Stimulated activated CD4-positive, alpha-beta T cell treated with anti-CD3 and anti-CD28 coated beads, TNF-alpha, amount 100 ng/mL, for 4 hours (primary cell): Measurements from ENCODE around the gene RHOG.
A peak's percentile ranks its signal among the peaks of the same experiment; 100 is the strongest.
"Not testable (repeated sequence)": the region's sequence is repeated elsewhere in the genome, so short reads cannot be mapped to it uniquely, and the experiment has no call there.

Experiments used
- DNase-seq, 3 experiments: peaks; one replicate each; pipeline ENCODE4 v3.0.0-alpha.2; 2020; ENCODE audit warnings: low read depth in 3 of 3

Gene RHOG

DNA sequence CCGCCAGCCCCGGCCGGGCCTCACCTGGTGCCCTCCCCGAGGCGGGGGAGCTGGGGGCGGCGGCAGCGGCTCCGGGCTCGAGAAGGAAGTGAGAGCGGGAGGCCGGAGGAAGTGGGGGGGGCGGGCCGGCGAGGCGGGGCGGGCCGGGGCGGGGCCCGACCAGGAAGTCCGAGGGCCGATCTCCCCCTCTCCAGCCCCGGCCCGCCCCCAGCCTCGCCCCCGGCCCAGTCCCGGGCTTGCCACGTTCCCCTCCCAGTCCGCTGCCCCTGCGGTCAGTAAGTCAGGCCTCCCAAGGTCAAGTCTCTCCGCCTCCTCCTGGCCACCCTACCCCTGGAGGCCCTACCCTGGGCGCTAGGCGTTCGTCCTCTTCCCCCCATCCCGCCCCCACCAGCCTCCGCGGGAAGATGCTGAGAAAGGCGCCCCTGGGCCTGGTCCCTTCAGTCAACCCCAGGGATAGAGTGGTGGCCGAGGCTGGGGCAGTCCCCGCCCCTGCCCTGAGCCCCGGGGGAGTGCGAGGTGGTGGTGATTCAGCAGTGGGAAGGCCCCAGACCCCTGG lies at the start of gene RHOG:
TSS of gene RHOG (minus strand) at position 90 of the 556 bp plus-strand sequence. CDS start 12,821 bp downstream, outside the sequence.
- peak in 1 of 3 experiments; percentile 64 for DNase-seq

DNA sequence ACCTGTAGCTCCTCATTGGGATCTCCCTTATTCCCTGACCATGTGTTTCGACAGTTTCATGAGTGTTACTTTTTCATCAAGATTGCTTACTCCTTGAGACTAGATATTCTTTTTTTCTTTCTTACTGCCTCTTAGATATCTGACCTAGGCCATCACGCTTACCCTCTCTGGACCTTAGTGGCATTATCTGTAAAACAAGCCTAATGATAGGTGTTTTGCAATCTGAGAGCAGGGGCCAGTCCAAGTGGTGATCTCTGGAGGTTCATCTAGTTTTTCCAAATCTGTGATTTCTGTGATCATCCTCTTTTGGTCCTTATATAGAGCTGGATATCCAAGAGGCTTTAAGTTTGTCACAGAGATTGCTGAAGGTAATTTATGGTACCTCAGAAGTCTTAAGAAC lies 49.3 kb upstream of the RHOG start:
- DNase-seq: no peak

DNA sequence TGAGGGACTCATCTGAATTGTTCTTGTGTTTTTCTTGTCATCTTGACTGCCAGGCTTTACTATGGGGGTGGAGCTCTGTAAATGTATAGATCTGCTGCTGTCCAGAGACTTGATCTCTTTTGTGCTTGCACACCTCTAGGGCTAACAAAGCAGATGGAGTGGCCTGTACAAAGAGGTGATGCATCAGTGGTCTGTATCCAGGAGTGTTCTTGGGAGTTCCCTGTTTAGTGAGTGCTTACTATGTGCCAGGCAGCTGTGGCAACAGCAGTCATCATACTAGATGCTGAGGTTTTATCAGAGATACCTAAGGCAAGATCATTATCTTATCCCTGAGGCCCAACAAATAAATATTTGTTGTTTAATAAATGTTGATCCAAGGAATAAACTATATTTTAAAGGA lies 48.1 kb upstream of the RHOG start:
- no peak for DNase-seq

DNA sequence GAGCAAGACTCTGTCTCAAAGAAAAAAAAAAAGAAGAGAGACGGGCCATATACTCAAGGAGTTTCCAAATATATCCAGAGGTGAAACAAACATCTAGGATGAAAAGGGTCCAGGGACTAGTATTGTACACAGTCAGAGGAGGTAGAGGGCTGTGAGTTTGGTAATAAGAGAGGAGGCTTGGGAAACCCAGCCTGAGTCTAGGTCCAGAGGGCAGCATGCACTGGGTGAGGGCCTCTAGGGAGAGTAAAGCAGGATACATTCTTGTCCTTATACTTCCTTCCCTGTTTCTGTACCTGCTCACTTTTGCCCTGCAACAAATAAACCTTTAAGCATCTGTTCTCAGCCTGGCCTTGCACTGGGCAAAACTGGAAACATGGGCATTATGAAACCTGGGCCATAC lies 46.2 kb upstream of the RHOG start:
- DNase-seq: no peak

DNA sequence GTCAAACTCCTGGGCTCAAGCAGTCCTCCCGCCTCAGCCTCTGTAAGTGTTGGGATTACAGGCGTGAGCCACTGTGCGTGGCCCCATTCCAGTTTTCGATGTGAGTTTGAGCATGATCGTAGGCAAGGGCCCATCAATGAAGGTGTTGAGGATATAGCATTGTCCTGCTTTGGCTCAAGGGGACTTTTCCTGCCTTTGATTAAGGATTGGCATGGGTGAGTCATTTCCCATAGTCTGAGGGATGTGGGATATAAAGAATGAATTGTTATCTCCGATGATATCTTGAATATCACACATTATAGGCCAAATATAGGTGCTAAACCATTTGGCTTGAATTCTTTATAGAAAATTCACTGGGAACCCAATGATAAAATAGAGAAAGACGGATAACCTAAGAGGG lies 45.1 kb upstream of the RHOG start:
- no peak for DNase-seq

DNA sequence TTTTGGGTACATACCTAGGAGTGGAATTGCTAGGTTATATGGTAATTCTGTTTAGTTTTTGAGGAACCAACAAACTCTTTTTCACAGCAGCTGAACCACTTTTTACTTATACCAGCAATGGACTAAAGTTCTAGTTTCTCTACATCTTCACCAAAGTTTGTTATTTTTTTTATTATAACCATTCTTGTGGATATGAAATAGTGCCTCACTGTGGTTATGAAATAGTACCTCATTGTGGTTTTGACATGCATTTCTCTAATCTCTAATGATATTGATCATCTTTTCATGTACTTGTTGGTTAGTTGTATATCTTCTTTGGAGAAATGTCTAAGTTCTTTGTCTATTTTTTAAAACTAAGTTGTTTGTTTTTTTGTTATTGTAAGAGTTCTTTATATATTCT lies 41.9 kb upstream of the RHOG start:
- no peak for DNase-seq

DNA sequence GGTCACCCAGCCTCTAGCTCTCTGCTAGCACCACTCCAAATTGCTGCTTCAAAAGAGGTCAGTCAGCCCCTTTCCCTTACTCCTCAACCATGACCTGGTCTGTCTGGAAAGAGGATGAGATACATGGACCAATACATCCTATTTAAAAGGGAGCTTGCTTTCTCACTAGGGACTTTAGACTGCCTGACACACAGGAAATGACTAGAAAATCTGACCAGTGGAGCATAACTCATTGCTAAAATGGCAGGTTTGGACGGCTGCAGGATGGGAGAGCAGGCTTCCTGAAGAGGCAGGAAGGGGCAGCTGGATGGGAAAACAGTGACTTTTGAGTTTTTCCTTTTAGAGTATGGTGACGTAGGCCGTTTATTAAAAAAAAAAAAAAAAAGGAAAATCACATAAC lies 40.0 kb upstream of the RHOG start:
- DNase-seq: no peak

DNA sequence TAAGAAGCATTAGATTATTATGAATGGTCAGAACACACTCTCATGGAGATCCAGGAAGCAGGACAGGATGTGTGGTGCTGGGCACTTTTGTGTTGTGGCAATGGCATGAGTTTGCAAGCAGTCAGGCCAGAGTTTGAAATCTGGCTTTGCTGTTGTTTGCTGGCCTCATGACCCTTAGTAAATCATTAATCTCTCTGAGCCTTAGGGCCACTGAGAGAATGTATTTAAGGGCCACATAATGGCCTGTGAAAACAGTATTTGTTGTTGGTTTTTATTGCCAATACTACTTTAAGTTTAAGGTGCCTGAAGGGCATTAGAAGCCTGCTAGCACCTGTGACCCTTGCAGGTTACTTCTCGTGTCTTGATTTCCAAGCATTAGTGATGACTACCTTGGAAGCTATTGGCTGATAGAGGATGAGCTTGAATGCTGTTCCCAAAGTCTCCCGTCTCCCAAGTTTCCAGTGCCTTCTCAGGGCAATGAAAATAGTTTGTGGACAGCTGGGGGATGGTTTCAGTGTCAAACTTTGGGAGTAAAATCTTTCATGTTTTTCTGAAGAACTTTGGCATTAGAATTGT lies 39.3 kb upstream of the RHOG start:
- DNase-seq: no peak

DNA sequence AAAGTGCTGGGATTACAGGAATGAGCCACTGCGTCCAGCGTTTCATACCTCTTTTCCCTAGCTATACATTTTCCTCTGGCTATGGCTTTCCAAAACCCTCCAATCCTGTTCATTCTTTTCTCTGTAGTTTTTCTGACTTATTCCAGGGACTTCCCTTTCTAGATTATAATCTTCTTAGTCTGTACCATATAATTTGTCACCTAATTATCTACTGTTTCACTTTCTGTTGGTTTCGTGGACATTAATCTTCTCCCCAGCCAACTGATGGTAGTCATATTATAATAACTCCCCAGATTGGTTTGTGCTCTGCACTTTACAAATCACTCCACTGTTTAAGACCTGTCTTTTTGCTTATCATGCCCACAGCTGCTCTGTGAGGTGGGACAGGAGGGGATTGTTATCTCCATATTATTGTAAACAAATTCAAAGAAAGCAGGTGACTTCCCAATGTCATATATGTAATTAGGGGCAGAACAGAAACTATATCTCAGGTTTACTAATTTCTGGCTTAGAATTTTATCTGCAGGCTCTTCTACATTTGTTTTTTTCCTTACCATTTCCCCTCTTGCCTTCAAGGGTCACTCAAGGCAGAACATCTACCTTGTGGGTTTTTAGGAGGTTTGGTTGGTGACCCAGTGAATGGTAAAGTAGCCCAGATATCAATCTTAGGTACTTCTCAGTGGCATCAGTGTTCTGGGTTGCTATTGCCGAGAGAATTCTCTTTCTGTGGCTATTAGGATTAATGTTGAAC lies 38.6 kb upstream of the RHOG start:
- no peak for DNase-seq

DNA sequence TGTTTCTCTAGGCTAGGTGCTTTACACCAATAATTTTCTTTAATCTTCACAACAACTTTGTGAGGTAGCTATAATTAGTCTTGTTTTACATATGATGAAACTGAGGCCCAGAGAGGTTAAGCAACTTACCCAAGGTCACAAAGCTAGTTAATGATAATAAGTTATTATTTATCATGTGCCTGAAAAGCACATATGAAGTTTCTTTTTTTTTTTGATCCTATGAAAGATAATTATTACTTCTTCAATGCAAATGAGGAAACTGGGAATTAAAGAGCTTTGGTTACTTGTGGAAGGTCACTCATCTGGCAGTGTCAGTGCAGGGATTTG lies 37.5 kb upstream of the RHOG start:
- no peak for DNase-seq

DNA sequence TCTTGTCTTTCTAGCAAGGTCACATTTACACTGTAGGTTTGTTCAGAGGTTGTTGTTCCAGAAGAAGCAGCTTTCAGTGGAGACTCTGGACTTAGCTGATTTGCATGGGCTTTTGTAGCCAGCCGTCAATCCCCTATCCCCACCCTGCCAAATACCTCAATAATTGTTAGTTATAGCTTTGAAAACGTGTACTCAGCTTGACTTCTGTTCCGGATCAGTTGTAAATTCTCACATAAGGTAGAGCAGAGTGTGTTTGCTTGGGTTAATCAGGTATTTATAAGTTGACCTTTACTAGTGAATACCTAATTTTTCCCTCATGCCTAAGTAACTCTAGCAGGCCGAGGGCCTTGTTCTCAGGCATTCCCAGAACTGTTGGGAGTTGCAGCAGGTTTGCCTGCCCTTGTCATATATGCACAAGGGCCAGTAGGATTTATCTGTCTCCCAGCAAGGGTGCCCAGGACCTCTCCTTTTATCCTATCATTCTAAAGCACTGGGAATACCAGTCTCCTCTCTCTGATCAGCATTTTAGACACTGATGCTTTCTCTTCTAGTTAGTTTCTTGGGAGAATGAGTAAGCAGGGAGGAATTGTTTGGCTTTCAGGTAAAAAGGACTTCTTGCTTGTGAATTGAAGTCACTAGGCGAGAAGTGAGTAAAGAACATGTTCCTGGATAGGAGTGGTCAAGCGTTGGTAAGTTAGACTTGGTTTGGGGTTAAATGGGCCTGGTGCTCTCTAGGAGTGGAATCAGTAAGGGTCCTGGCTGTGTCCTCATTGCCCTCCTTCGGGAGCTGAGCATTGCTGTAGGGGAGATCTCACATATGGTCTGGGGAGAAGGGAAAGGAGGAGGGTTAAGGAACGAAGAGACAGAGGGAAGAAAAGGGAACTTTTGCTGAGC lies 36.9 kb upstream of the RHOG start:
- no peak for DNase-seq

DNA sequence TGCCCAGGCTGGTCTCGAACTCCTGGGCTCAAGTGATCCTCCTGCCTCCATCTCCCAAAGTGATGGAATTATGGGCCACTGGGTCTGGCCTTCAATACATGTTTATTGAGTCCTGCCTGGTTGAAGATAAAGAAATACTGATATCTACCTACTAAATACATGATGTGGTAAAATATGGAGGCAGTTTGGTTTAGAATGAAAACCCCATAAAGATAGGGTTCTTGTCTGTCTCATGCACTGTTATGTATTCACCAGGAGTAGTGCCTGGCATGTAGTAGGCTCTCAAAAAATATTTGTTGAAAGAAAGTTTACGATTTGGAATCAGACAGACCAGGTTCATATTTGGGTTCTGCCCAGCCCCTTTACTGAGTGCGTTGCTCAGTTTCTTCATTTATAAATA lies 35.9 kb upstream of the RHOG start:
- DNase-seq: no peak

DNA sequence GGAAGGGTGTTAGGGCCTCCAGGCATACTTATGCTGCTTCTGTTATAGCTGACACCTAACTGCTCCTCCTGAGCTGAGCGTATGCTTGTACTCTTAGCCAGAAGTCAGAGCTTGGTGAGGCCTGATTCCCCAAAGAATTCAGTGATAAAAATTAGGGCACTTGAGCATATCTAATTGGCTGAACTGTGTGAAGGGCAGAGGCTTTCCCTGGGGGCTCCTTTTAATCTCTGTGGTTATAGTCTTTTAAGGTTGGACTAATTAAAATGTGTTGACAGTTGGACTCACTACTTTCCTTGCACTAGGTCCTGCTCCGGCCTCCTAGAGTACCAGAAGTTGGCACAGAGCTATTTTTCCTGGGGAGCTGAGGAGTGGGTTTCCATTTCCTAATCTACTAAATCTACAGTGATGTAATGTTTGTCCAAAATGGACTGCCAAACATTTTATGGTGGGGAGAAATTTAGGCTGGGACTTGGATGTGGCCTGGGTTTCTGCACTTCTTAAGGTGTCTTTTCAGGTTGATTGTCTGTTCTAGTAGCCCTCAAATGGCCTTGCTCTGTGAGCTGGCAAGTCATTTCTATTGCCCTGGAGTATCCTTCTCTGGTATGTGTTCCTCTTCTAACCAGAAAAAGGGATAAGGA lies 33.1 kb upstream of the RHOG start:
- DNase-seq: no peak

DNA sequence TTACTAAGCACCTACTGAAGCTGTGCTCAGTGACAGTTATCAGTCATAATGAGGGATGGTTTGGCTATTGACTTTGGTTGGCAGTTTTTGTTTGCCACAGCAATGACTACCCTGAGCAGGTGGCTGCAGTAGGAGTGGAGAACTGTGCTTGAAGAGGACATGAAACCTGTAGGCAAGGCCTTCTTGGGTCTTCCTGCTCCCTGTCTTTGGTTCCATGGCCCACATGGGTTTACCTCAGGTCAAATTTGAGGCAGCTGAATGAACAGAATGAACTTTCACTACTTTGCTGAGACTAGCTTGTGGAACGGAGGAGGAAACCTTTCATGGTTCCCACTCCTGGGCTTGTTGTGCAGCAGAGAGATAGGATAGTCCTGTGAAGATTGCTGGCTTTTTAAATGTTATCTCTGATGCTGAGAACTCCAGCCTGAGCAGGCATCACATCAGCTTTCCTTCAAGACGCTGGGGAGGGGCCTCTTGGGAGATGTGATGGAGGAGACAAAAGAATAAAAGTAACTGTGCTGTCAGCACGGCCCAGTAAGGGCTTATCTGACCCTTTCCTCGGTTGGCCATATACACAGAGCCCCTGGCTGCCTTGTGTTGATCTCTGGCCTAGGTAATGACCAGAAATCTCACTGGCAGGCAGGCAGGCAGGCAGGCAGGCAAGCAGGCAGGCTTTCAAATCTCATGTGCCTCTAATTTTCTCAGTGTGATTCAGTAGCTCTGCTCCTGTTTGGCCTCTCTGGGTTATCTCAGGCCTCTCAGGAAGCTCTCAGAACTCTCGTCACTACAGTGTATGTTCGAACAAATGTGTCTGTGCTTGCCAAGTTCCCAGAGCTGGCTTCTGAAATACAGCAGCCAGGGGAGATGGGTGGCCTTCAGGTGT lies 26.7 kb upstream of the RHOG start:
- no peak for DNase-seq

DNA sequence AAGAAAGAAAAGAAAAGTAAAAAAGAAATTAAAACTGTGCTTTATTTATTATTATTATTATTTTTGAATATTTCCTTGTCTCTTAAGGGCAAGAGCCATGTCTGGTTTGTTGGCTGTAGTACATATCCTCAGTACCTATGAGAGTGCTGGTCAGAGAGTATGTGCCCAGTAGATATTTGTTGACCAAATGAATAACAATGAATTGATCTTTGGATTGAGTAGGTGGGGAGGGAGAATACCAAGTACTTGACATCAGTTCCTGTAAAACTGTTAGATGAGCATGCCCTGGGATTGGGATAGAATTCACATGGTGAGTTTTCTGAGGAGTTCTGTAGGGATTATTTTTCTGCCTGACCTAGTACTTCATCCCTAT lies 26.1 kb upstream of the RHOG start:
- no peak for DNase-seq

DNA sequence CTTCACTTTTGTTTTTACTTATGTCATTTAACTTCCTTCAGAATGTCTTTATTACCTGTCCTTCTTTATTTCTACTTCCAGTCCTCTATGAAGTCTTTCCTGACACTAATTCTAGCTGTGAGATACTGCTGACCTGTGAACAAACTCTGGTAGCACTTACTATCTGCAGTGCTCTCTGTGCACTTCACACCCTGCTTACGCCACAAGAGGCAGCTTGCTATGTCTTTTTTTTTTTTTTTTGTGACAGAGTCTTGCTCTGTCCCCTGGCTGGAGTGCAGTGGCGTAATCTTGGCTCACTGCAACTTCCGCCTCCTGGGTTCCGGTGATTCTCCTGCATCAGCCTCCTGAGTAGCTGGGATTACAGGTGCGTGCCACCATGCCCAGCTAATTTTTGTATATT lies 25.4 kb upstream of the RHOG start:
- DNase-seq: no peak

DNA sequence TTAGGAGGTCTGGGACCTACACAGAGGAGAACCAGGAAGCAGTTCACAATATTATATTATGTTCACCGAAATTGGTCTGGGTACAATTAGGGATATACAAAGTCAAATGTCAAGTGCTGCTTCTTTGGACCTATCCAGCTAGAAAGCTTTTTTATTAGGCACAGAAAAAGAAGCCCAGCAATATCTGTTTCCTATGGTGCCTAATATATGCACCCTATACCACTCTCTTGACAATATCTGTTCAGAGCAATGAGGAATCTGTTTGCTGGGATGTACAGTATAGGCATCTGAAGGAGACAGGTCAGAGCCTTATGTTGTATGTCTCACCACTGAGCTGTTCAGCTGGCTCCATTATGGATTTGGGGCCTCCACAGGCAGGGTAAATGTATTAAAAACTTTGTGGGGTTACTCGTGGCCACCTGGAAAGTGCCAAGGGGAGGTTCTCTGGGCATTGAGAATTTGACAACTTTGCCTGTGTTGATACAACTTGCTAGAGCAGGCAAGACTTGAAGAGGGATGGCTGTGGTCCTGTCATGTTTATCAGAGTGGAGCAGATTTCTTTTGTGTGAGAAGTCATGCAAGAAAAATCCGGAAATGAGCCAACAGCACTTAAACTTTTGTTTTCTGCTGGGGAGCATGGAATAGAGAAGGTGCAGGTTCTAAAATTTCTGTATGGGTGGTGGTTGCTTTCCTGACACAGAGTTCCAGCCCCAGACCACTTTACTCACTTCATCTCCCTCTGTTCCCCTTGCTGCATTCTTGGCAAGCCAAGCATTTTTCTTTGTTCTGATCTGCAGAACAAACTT lies 24.8 kb upstream of the RHOG start:
- no peak for DNase-seq

DNA sequence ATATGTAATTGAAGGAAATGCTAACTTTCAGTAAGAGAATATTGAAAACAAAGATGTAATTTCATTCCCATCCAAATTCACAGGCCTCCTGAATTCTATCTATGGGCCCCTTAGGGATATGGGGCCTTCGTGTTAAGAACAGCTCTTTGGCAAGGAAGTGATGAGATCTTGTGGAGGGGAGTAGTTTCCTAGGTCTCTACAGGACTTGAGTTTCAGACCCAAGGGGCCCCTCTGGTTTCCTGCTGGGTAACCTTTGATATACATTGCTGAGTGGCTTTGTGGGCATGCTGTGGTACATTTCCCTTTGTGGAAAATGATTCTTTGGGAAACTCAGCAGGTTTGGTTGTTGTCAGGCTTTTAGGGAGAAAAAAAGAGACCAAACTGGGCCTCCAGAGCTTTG lies 20.9 kb upstream of the RHOG start:
- no peak for DNase-seq

DNA sequence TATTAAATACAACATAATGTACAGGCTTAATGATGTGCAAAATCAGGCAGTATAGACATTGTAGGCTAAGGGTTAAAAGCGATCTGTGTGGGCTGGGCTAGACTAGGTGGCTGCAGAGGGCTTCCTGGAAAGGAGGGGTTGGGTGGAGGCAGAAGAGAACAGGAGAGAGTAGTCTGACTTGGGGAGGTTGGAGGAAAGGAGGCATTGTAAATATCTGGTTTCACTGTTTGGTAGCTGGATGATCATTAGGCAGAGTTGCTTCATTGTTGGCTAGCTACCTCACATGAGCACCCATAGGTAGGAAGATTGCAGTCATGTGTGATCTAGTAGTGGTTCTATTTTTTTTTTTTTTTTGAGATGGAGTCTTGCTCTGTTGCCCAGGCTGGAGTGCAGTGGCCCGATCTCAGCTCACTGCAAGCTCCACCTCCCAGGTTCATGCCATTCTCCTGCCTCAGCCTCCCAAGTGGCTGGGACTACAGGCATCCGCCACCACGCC lies 20.2 kb upstream of the RHOG start:
- DNase-seq: not testable (repeated sequence)

DNA sequence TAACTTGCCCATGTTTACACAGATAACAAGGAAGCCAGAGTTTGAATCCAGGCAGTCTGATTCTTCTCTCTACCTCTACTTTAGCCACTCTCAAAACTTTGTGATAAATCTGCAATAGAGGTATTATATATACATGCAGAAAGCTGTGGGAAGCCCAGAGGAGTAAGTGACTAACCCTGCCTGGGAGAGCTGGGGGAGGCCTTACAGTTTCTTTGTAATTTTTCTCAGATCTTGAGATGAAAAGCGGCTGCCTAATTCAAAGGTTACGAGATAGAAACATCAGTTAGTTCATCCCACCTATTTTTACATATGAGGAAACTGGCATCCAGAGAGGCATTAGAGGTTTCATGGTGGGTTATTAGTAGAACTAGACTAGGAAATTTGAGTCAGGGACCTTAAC lies 19.6 kb upstream of the RHOG start:
- no peak for DNase-seq
